IMR-90 (cell line): ENCODE measurements around the gene MMP27. TPM values are rescaled to one million over a fixed set of nuclear protein-coding genes. Genes with fewer than 3 reads are reported as not detected.

Source experiments
- ATAC-seq: fragments of 200-7000 bp; cut with Tn5 transposase; 2 replicates; pipeline ENCODE4 v1.9.1; 2020; ENCODE audit warnings: low read depth, mild to moderate bottlenecking, moderate library complexity
- BruUV-seq: library from RNA; stranded (reverse); fragments of 400-500 nt; replicated peaks from 2 replicates; lab custom pipeline; 2021; lab: Mats Ljungman, UMichigan
- CTCF ChIA-PET: fragments of 300-600 bp; formaldehyde crosslinking; extraction: SDS; loops from one replicate; lab custom pipeline; 2021; ENCODE audit warnings: antibody characterized with exemption; lab: Yijun Ruan, JAX
- POLR2A ChIA-PET: fragments of 300-600 bp; sonication (Branson Sonifier 250); formaldehyde crosslinking; loops from one replicate; lab custom pipeline; 2022; ENCODE audit warnings: antibody characterized with exemption; ENCODE audit not compliant: unreplicated experiment; lab: Charles Lee
- DNase-seq: peaks from one replicate; pipeline ENCODE4 v3.0.0; 2013
- H2AFZ ChIP-seq: replicated peaks from 2 replicates; pipeline ENCODE3; 2013; ENCODE audit warnings: low read length, mild to moderate bottlenecking; ENCODE audit not compliant: poor library complexity
- H2AK5ac ChIP-seq: 2 replicates; pipeline ENCODE4 v1.6.1; 2013; ENCODE audit warnings: low read depth, low read length, inconsistent platforms
- H2AK9ac ChIP-seq: replicated peaks from 2 replicates; pipeline ENCODE3; 2013; ENCODE audit warnings: mild to moderate bottlenecking, low read depth, low read length, moderate library complexity; ENCODE audit not compliant: poor library complexity
- H2BK120ac ChIP-seq: 2 replicates; pipeline ENCODE4 v1.6.1; 2013; ENCODE audit warnings: low read depth, low read length, inconsistent platforms
- H2BK15ac ChIP-seq: 3 replicates; pipeline ENCODE4 v1.6.1; 2013; ENCODE audit warnings: low read depth, low read length, inconsistent platforms
- H2BK20ac ChIP-seq: 2 replicates; pipeline ENCODE4 v1.6.1; 2013; ENCODE audit warnings: low read depth, mild to moderate bottlenecking, inconsistent platforms, low read length, moderate library complexity
- H2BK5ac ChIP-seq: 2 replicates; pipeline ENCODE4 v1.6.1; 2013; ENCODE audit warnings: mild to moderate bottlenecking, low read depth, low read length, inconsistent platforms; ENCODE audit not compliant: poor library complexity, severe bottlenecking
- H3K14ac ChIP-seq: replicated peaks from 2 replicates; pipeline ENCODE4 v1.6.1; 2013; ENCODE audit warnings: low read depth, low read length, inconsistent platforms
- H3K18ac ChIP-seq: 2 replicates; pipeline ENCODE4 v1.6.1; 2013; ENCODE audit warnings: low read depth, low read length, control low read depth
- H3K23ac ChIP-seq: 2 replicates; pipeline ENCODE4 v1.6.1; 2013; ENCODE audit warnings: low read depth, low read length, inconsistent platforms
- H3K27ac ChIP-seq: 2 replicates; pipeline ENCODE4 v1.5.1; 2013; ENCODE audit warnings: mild to moderate bottlenecking, control low read depth, low read length; ENCODE audit not compliant: insufficient read depth
- H3K27me3 ChIP-seq: 2 replicates; pipeline ENCODE4 v1.6.1; 2013; ENCODE audit warnings: low read length; ENCODE audit not compliant: control insufficient read depth, insufficient read depth
- H3K36me3 ChIP-seq: 2 replicates; pipeline ENCODE4 v1.6.1; 2013; ENCODE audit warnings: low read length, mixed read lengths; ENCODE audit not compliant: control insufficient read depth, insufficient read depth
- H3K4ac ChIP-seq: 2 replicates; pipeline ENCODE4 v1.6.1; 2013; ENCODE audit warnings: low read depth, low read length, inconsistent platforms
- H3K4me1 ChIP-seq: 2 replicates; pipeline ENCODE4 v1.6.1; 2013; ENCODE audit warnings: low read length, mixed read lengths; ENCODE audit not compliant: control insufficient read depth, insufficient read depth
- H3K4me2 ChIP-seq: 2 replicates; pipeline ENCODE4 v1.6.1; 2013; ENCODE audit warnings: low read depth, mild to moderate bottlenecking, control low read depth, low read length, moderate library complexity
- H3K4me3 ChIP-seq: 2 replicates; pipeline ENCODE4 v1.5.1; 2013; ENCODE audit warnings: low read depth, mild to moderate bottlenecking, control low read depth, low read length, moderate library complexity; ENCODE audit not compliant: insufficient read depth
- H3K56ac ChIP-seq: 2 replicates; pipeline ENCODE4 v1.6.1; 2013; ENCODE audit warnings: low read length, inconsistent platforms; ENCODE audit not compliant: insufficient read depth; ENCODE audit errors: extremely low read depth
- H3K79me1 ChIP-seq, 2 experiments: 2 replicates each; pipeline ENCODE4 v1.6.1; 2013; ENCODE audit warnings: low read length in 2 of 2, inconsistent platforms in 1 of 2, low read depth in 1 of 2
- H3K9ac ChIP-seq: 2 replicates; pipeline ENCODE4 v1.6.1; 2013; ENCODE audit warnings: low read depth, low read length, control low read depth
- H3K9me1 ChIP-seq: 2 replicates; pipeline ENCODE4 v1.6.1; 2013; ENCODE audit warnings: low read length, inconsistent platforms; ENCODE audit not compliant: insufficient read depth
- H3K9me3 ChIP-seq: 2 replicates; pipeline ENCODE4 v1.6.1; 2013; ENCODE audit warnings: low read length; ENCODE audit not compliant: control insufficient read depth, insufficient read depth
- H4K20me1 ChIP-seq: 2 replicates; pipeline ENCODE4 v1.6.1; 2013; ENCODE audit warnings: low read length, inconsistent platforms; ENCODE audit not compliant: insufficient read depth
- H4K5ac ChIP-seq: 2 replicates; pipeline ENCODE4 v1.6.1; 2013; ENCODE audit warnings: mild to moderate bottlenecking, low read depth, low read length, control low read depth
- H4K8ac ChIP-seq, 2 experiments: 2 replicates each; pipeline ENCODE4 v1.6.1; 2013; ENCODE audit warnings: low read depth in 2 of 2, low read length in 2 of 2, control low read depth in 1 of 2, inconsistent platforms in 1 of 2
- H4K91ac ChIP-seq: 2 replicates; pipeline ENCODE4 v1.6.1; 2013; ENCODE audit warnings: low read depth, low read length, inconsistent platforms; ENCODE audit not compliant: insufficient read depth
- BHLHE40 ChIP-seq: fragments of 150-350 bp; IDR thresholded peaks from 2 replicates; pipeline ENCODE4 v1.6.1; 2016; ENCODE audit warnings: mild to moderate bottlenecking, low read depth, low read length
- ELK1 ChIP-seq: fragments of 150-350 bp; IDR thresholded peaks from 2 replicates; pipeline ENCODE4 v1.6.1; 2016; ENCODE audit warnings: low read depth, mild to moderate bottlenecking, low read length, moderate library complexity, borderline replicate concordance
- MAFK ChIP-seq: IDR thresholded peaks from 2 replicates; pipeline ENCODE4 v1.6.1; 2012; ENCODE audit warnings: low read depth, low read length, improper control_type of control experiment
- WGBS, 2 experiments: methylation state at CpG; one replicate each; pipeline versions ENCODE4 v1.1.5 to v1.1.7; 2013; ENCODE audit warnings: missing lambda C conversion rate in 2 of 2; ENCODE audit not compliant: insufficient read length in 1 of 2; ENCODE audit errors: extremely low coverage in 2 of 2; 5-methylcytosine and 5-hydroxymethylcytosine counted together
- dilution Hi-C: fragments of 300-500 bp; cut with HindIII; formaldehyde crosslinking; loops from one replicate; pipeline ENCODE4 v1.14.3; 2018; ENCODE audit warnings: low sequenced_read_pairs; ENCODE audit not compliant: unreplicated experiment
- in situ Hi-C: fragments of 300-500 bp; cut with MboI; formaldehyde crosslinking; loops from 3 replicates; pipeline ENCODE4 v1.14.3; 2019; ENCODE audit warnings: low sequenced_read_pairs, inconsistent platforms, mixed read lengths
- intact Hi-C: fragments of 100-400 bp; cut with micrococcal nuclease; formaldehyde crosslinking; loops from 2 replicates; pipeline ENCODE4 v1.10.0; 2022
- polyA plus RNA-seq, 3 experiments: library from polyadenylated mRNA; depleted of rRNA; stranded (reverse); fragments of >200 nt; gene quantifications; 2 replicates each; pipeline ENCODE4 v1.2.3, GENCODE V29; 2012; ENCODE audit warnings: low replicate concordance in 1 of 3
- total RNA-seq: library from RNA; depleted of rRNA; stranded (reverse); fragments of >200 nt; gene quantifications from 2 replicates; pipeline ENCODE4 v1.2.3, GENCODE V29; 2012

Gene MMP27
- total and polyA plus RNA-seq, 2 of the 4 experiments (the other 2 are of a cell fraction), result not detected

DNA sequence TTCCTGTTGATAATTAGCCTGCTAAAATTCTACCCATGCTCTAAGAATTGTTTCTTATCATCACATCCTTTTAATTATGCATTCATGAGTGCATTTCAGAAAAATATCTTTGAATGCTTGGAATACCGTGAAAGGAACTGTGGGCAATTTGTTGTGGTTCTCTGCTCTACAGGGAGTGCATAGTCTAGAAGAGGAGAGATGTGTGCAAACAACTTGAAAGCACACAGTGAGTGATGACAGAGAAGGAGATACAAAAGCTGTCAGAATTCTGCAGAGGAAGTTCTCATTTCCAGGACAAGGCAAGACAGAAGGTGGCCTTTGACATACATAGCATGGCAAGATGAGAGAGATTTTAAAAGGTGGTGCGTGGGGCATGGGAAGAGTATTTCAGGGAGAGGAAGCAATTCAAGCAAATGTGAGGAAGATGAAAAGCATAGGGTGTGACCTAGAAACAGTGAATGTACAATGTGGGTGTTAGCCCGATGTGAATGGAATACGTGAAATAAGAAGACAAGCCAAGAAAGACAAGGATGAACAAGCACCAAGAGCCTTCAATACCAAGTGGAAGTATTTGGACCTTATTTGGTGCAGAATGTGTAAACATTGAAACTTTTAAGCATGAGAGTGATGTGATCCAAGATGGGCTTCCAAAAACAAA is 14.2 kb upstream of the MMP27 start:
- Histone ChIP-seq H3K4me3 (no peak overlapping the region), H2BK15ac (no peak overlapping the region), H4K20me1 (no peaks in the 10 kb centered on the region), H3K56ac (no peak overlapping the region), H3K36me3 (no peaks in the 10 kb centered on the region), H4K8ac (no peak overlapping the region), H4K91ac (no peak overlapping the region), H2BK5ac (no peak overlapping the region), H2BK20ac (no peak overlapping the region), H4K5ac (no peak overlapping the region), H3K18ac (no peak overlapping the region), H2AK5ac (no peak overlapping the region), H3K14ac (no peak overlapping the region), H3K23ac (no peak overlapping the region), H3K9ac (no peak overlapping the region), H3K4me1 (no peaks in the 10 kb centered on the region), H3K4ac (no peak overlapping the region), H2AK9ac (no peak overlapping the region), H3K27me3 (peaks cover 14% of the 10 kb centered on the region), H3K79me1 (no peaks in the 10 kb centered on the region), H2BK120ac (no peak overlapping the region), H3K9me1 (no peaks in the 10 kb centered on the region), H2AFZ (no peak overlapping the region), H3K9me3 (no peaks in the 10 kb centered on the region), H3K4me2 (no peak overlapping the region), H3K27ac (no peak overlapping the region)
- in situ Hi-C loops (no loop called here), intact Hi-C loops (no loop called here), dilution Hi-C loops (no loop called here)
- DNase-seq, result no peak
- POLR2A ChIA-PET, result no interaction called here
- WGBS, 2 experiments, result 67% methylated on average over 3 of the region's 4 CpGs; no CpG with 5 or more reads in 1 of the 2 experiments
- TF ChIP-seq ELK1, result no peak
- TF ChIP-seq BHLHE40, result no peak
- no peak for TF ChIP-seq MAFK
- no peak for ATAC-seq
- CTCF ChIA-PET, result no interaction called here
- BruUV-seq, result no TSS peak
